SU-DHL-6 (cell line): ENCODE results near the gene GRID1.

Experiments used
- H2AFZ ChIP-seq: fragments of 200-600 bp; sonication (generic); 2 replicates; pipeline ENCODE4 v1.6.1; 2014; ENCODE audit warnings: low read depth, mild to moderate bottlenecking, moderate library complexity, mixed read lengths, antibody characterized with exemption, low read length; ENCODE audit not compliant: severe bottlenecking
- H3F3A ChIP-seq: fragments of 200-600 bp; shearing (Covaris generic); 2 replicates; pipeline ENCODE4 v1.6.0; 2016; ENCODE audit warnings: antibody characterized with exemption, mild to moderate bottlenecking; ENCODE audit not compliant: insufficient read depth
- H3K27ac ChIP-seq: fragments of 200-600 bp; sonication (generic); 2 replicates; pipeline ENCODE4 v1.5.1; 2016; ENCODE audit warnings: low read depth, mild to moderate bottlenecking, low read length, moderate library complexity, mixed read lengths
- H3K27me3 ChIP-seq: fragments of 200-600 bp; sonication (generic), shearing (Covaris generic); 2 replicates; pipeline ENCODE4 v1.6.0; 2014; ENCODE audit warnings: mild to moderate bottlenecking, low read length
- H3K36me3 ChIP-seq: fragments of 200-600 bp; sonication (generic); 2 replicates; pipeline ENCODE4 v1.6.1; 2014; ENCODE audit warnings: mild to moderate bottlenecking, low read length, mixed read lengths
- H3K4me2 ChIP-seq: fragments of 300-600, 200-600 bp; shearing (Covaris generic), sonication (generic); 2 replicates; pipeline ENCODE4 v1.6.0; 2014; ENCODE audit warnings: low read length, low read depth, mild to moderate bottlenecking; ENCODE audit not compliant: poor library complexity, severe bottlenecking
- H3K4me3 ChIP-seq: fragments of 200-600 bp; sonication (generic); 2 replicates; pipeline ENCODE4 v1.5.1; 2014; ENCODE audit warnings: antibody characterized with exemption, low read length, mild to moderate bottlenecking, mixed read lengths; ENCODE audit not compliant: insufficient read depth, poor library complexity, severe bottlenecking
- H3K79me2 ChIP-seq: fragments of 200-600 bp; sonication (generic); 2 replicates; pipeline ENCODE4 v1.6.1; 2014; ENCODE audit warnings: mild to moderate bottlenecking, low read length, moderate library complexity; ENCODE audit not compliant: insufficient read depth
- H3K9ac ChIP-seq: fragments of 200-600 bp; sonication (generic); 2 replicates; pipeline ENCODE4 v1.7.0; 2014; ENCODE audit warnings: mild to moderate bottlenecking, low read length
- H3K9me2 ChIP-seq: fragments of 200-600 bp; sonication (generic); replicated peaks from 2 replicates; pipeline ENCODE4 v1.6.1; 2014; ENCODE audit warnings: low read length; ENCODE audit not compliant: insufficient read depth
- H3K9me3 ChIP-seq: fragments of 200-600 bp; sonication (generic); 2 replicates; pipeline ENCODE4 v1.6.1; 2014; ENCODE audit warnings: low read length, mixed read lengths; ENCODE audit not compliant: insufficient read depth
- H4K20me1 ChIP-seq: fragments of 200-600 bp; sonication (generic); 2 replicates; pipeline ENCODE4 v1.6.1; 2014; ENCODE audit warnings: low read depth, mild to moderate bottlenecking, antibody characterized with exemption, low read length, moderate library complexity, mixed read lengths
- EZH2phosphoT487 ChIP-seq: fragments of 200-600 bp; sonication (generic), shearing (Covaris generic); conservative IDR thresholded peaks from 2 replicates; pipeline ENCODE4 v1.6.1; 2018; ENCODE audit warnings: mild to moderate bottlenecking, antibody characterized with exemption, low read length, moderate library complexity, mixed read lengths
- TF ChIP-seq, protein P1 (sequence below): fragments of 200-600 bp; sonication (generic); IDR thresholded peaks from one replicate; pipeline ENCODE4 v1.5.1; 2017; ENCODE audit warnings: antibody characterized with exemption, mild to moderate bottlenecking, low read length, moderate library complexity; ENCODE audit not compliant: insufficient read depth, poor library complexity, severe bottlenecking

The GRID1 gene

DNA sequence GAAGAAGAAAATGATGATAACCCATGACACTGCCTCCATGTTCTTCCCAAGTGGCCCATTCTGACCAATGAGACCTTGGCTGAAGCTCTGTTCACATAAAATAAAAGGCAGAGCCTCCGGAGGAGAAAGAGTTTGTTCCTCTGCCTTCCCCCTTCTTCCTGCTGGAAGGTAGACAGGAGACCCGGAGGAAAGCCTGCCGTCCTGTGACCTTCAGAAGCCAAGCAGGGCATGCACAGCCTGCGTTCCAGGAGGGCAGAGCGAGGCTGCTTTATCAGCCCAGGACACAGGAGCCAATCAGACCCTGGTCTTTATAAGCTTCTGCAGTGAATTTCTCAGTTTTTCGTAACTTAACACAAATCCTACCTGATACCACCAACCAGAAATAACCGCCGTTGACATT is 8.6 kb upstream of the GRID1 start:
- Histone ChIP-seq H3K4me2 (no peak overlapping the region), H3K9me3 (no peaks in the 10 kb centered on the region), H4K20me1 (no peaks in the 10 kb centered on the region), H3K9ac (no peak overlapping the region), H3K79me2 (no peaks in the 10 kb centered on the region), H3K4me3 (no peak overlapping the region), H3K36me3 (peaks cover 2% of the 10 kb centered on the region; the same call in 1 of the 2 replicates), H3F3A (no peaks in the 10 kb centered on the region), H3K9me2 (no peaks in the 10 kb centered on the region), H2AFZ (no peak overlapping the region), H3K27me3 (no peaks in the 10 kb centered on the region), H3K27ac (no peak overlapping the region)
- TF ChIP-seq, protein P1, sequence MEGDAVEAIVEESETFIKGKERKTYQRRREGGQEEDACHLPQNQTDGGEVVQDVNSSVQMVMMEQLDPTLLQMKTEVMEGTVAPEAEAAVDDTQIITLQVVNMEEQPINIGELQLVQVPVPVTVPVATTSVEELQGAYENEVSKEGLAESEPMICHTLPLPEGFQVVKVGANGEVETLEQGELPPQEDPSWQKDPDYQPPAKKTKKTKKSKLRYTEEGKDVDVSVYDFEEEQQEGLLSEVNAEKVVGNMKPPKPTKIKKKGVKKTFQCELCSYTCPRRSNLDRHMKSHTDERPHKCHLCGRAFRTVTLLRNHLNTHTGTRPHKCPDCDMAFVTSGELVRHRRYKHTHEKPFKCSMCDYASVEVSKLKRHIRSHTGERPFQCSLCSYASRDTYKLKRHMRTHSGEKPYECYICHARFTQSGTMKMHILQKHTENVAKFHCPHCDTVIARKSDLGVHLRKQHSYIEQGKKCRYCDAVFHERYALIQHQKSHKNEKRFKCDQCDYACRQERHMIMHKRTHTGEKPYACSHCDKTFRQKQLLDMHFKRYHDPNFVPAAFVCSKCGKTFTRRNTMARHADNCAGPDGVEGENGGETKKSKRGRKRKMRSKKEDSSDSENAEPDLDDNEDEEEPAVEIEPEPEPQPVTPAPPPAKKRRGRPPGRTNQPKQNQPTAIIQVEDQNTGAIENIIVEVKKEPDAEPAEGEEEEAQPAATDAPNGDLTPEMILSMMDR: no peak
- no peak for TF ChIP-seq EZH2phosphoT487

DNA sequence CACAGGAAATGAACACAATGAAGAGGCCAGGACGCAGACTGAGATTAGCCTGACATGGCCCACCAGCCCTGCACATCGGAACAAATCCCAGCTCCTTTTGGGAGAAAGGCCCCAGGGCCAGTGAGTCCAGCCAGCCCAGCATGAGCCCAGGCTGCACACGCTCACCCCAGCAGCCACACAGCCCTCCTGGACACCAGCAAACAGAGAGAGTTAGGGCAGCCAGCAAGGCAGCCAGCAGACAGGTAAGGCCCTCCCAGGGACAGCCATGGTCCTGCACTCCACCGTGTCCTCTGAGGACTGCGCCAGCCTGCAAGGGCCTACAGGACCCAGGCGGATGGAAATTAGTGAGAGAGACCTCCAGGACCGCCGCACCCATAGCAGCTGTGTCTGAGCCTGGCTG is 8.1 kb upstream of the GRID1 start:
- H4K20me1 ChIP-seq: no peaks in the 10 kb centered on the region
- no peaks in the 10 kb centered on the region for H3F3A ChIP-seq
- H3K27me3 ChIP-seq: no peaks in the 10 kb centered on the region
- peaks cover 2% of the 10 kb centered on the region; the same call in 1 of the 2 replicates for H3K36me3 ChIP-seq
- H3K9me3 ChIP-seq: no peaks in the 10 kb centered on the region
- no peak overlapping the region for H3K4me3 ChIP-seq
- no peaks in the 10 kb centered on the region for H3K79me2 ChIP-seq
- TF ChIP-seq, protein P1: no peak
- TF ChIP-seq EZH2phosphoT487: no peak
- no peak overlapping the region for H3K4me2 ChIP-seq
- H3K27ac ChIP-seq: no peak overlapping the region
- H2AFZ ChIP-seq: no peak overlapping the region
- H3K9ac ChIP-seq: no peak overlapping the region
- no peaks in the 10 kb centered on the region for H3K9me2 ChIP-seq

DNA sequence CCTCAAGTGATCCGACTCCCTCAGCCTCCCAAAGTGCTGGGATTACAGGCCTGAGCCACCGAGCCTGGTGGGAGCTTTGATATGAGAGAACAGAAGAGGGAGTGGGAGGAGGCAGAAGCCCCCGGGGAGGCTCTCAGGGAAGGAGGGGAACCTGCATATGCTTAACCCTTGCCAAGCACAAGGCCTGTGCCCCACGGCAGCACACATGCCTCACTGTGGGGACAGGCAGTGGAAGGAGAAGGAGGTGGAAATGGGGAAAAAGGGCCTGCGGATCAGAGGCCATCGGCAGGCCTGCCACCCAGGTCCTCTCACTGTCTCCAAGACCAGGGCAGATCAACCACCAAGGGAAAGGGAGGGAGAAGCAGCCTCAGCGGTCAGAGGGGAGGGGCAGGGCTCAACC is 7.2 kb upstream of the GRID1 start:
- H3K9me3 ChIP-seq: no peaks in the 10 kb centered on the region
- no peaks in the 10 kb centered on the region for H3F3A ChIP-seq
- no peak for TF ChIP-seq EZH2phosphoT487
- TF ChIP-seq, protein P1: no peak
- no peaks in the 10 kb centered on the region for H4K20me1 ChIP-seq
- H3K36me3 ChIP-seq: no peaks in the 10 kb centered on the region
- H3K27ac ChIP-seq: no peak overlapping the region
- H3K4me3 ChIP-seq: no peak overlapping the region
- no peaks in the 10 kb centered on the region for H3K27me3 ChIP-seq
- H3K9ac ChIP-seq: no peak overlapping the region
- H3K79me2 ChIP-seq: no peaks in the 10 kb centered on the region
- no peak overlapping the region for H3K4me2 ChIP-seq
- H3K9me2 ChIP-seq: no peaks in the 10 kb centered on the region
- H2AFZ ChIP-seq: no peak overlapping the region
